HG03108 (cell line): ENCODE results near the gene RND2.
"Not testable (repeated sequence)": the region's sequence is repeated elsewhere in the genome, so short reads cannot be mapped to it uniquely, and the experiment has no call there.

Source experiments
- ATAC-seq: cut with Tn5 transposase; IDR thresholded peaks from one replicate; pipeline ENCODE4 v1.9.1; 2021; ENCODE audit warnings: moderate library complexity; ENCODE audit not compliant: unreplicated experiment

The RND2 gene

GRCh38 chr17:43024407-43025289 lies at the start of gene RND2:
RND2 (plus strand) TSS chr17:43025231; CDS start chr17:43025348, 117 bp downstream.
- ATAC-seq = no peak

GRCh38 chr17:42975265-42975664 lies 49.8 kb upstream of the RND2 start:
- ATAC-seq = no peak

GRCh38 chr17:42975701-42976100 lies 49.3 kb upstream of the RND2 start:
- not testable (repeated sequence) for ATAC-seq

- peak; percentile 32 for ATAC-seq
Observed at GRCh38 chr17:42979511-42980273, 45.3 kb upstream of the RND2 start, which contains the start of gene PTGES3L. PTGES3L (minus strand) TSS chr17:42980080; CDS start chr17:42980053, 27 bp downstream.

- ATAC-seq = peak; percentile 64
Observed at GRCh38 chr17:42980274-42980765, 44.7 kb upstream of the RND2 start, which contains the start of gene RUNDC1. RUNDC1 (plus strand) TSS chr17:42980565; CDS start chr17:42980577, 12 bp downstream.

- ATAC-seq = peak; percentile 20
Observed at GRCh38 chr17:42980766-42981397, 44.1 kb upstream of the RND2 start.

GRCh38 chr17:42982266-42982665 lies 42.8 kb upstream of the RND2 start:
- no peak for ATAC-seq

GRCh38 chr17:42985225-42985624 lies 39.8 kb upstream of the RND2 start:
- peak; percentile 52 for ATAC-seq

GRCh38 chr17:42989141-42989540 lies 35.9 kb upstream of the RND2 start:
- no peak for ATAC-seq

- no peak for ATAC-seq
Observed at GRCh38 chr17:42989726-42990652, 35.0 kb upstream of the RND2 start.

- ATAC-seq = no peak
Observed at GRCh38 chr17:42991471-42991870, 33.6 kb upstream of the RND2 start.

GRCh38 chr17:42992872-42993271 lies 32.2 kb upstream of the RND2 start:
- ATAC-seq = no peak

- ATAC-seq = not testable (repeated sequence)
Observed at GRCh38 chr17:42993913-42994312, 31.1 kb upstream of the RND2 start.

GRCh38 chr17:42997390-42997983 lies 27.5 kb upstream of the RND2 start:
- ATAC-seq = no peak

GRCh38 chr17:42997984-42998938 lies 26.8 kb upstream of the RND2 start, which contains the start of gene RPL27:
RPL27 (plus strand) TSS chr17:42998419; CDS start chr17:42998751, 332 bp downstream.
- ATAC-seq = peak; percentile 92

- ATAC-seq = no peak
Observed at GRCh38 chr17:42999003-42999525, 26.0 kb upstream of the RND2 start.

- not testable (repeated sequence) for ATAC-seq
Observed at GRCh38 chr17:43000894-43001293, 24.1 kb upstream of the RND2 start.
